Activated B cell treated with CpG ODN at 0.5 μM for 24 hours (primary cell): ENCODE data around the gene ENTHD1. TPM values are rescaled to one million over a fixed set of nuclear protein-coding genes. Genes with fewer than 3 reads are reported as not detected.
A peak's percentile ranks its signal among the peaks of the same experiment; 100 is the strongest.

ENCODE experiments used
- ATAC-seq: fragments of 200-7000 bp; cut with Tn5 transposase; one replicate; pipeline ENCODE4 v1.10.0; 2021; ENCODE audit warnings: low read depth, mild to moderate bottlenecking, moderate library complexity
- CTCF ChIA-PET: fragments of 350-600 bp; sonication (Branson Sonifier 250); formaldehyde crosslinking; loops from one replicate; lab custom pipeline; 2021; ENCODE audit warnings: antibody characterized with exemption; lab: Charles Lee
- POLR2A ChIA-PET: fragments of 350-600 bp; sonication (Branson Sonifier 250); formaldehyde crosslinking; loops from one replicate; lab custom pipeline; 2021; ENCODE audit warnings: antibody characterized with exemption; lab: Charles Lee
- DNase-seq: peaks from one replicate; pipeline ENCODE4 v3.0.0; 2022
- H3K27ac Mint-ChIP-seq: one replicate; pipeline ENCODE4 v1.8.0; 2020; ENCODE audit warnings: mixed read lengths
- H3K27me3 Mint-ChIP-seq: one replicate; pipeline ENCODE4 v1.8.0; 2021; ENCODE audit warnings: mixed read lengths
- H3K36me3 Mint-ChIP-seq: one replicate; pipeline ENCODE4 v1.8.0; 2021; ENCODE audit warnings: low read depth, mixed read lengths
- H3K4me1 Mint-ChIP-seq: one replicate; pipeline ENCODE4 v1.8.0; 2021; ENCODE audit warnings: mixed read lengths
- H3K4me3 Mint-ChIP-seq: one replicate; pipeline ENCODE4 v1.8.0; 2020; ENCODE audit warnings: mild to moderate bottlenecking, mixed read lengths
- H3K9me3 Mint-ChIP-seq: one replicate; pipeline ENCODE4 v1.8.0; 2020; ENCODE audit warnings: mixed read lengths
- intact Hi-C: fragments of 100-400 bp; cut with micrococcal nuclease; formaldehyde crosslinking; loops from one replicate; pipeline ENCODE4 v1.15.1; 2024
- total RNA-seq: library from RNA; stranded (reverse); gene quantifications from 2 replicates; pipeline ENCODE4 v1.2.3, GENCODE V29; 2022
- TF ChIP-seq, protein P1 (sequence below): fragments of 200-600 bp; IDR thresholded peaks from one replicate; pipeline ENCODE4 v1.8.0; 2022; ENCODE audit warnings: antibody characterized with exemption, mild to moderate bottlenecking

Gene ENTHD1
- total RNA-seq, 1 donor from 2014 or later, result not detected

DNA sequence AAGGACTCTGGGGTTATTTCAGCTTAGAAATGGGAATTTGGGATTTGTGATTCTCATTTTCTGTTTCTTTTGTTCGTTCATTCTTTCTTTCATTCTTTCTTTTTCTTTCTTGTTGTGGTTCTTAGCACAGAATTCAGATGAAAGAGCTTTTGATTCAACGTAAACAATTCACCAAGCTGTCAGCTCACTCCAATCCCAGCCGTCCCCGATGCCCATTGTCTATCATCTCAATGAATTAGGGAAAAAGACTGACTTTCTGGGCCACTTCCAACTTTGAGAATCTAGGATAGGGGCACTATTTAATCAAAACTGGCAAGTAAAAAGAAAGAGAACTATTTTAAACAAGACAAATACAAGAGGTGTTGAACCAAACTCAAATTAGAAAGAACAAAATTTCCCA lies 41.6 kb upstream of the ENTHD1 start:
- Mint-ChIP-seq H3K27me3 (no peaks in the 10 kb centered on the region), H3K9me3 (no peaks in the 10 kb centered on the region), H3K4me1 (peaks cover 60% of the 10 kb centered on the region), H3K27ac (peak overlapping the region; percentile 75), H3K36me3 (no peaks in the 10 kb centered on the region), H3K4me3 (no peak overlapping the region)
- TF ChIP-seq, protein P1, sequence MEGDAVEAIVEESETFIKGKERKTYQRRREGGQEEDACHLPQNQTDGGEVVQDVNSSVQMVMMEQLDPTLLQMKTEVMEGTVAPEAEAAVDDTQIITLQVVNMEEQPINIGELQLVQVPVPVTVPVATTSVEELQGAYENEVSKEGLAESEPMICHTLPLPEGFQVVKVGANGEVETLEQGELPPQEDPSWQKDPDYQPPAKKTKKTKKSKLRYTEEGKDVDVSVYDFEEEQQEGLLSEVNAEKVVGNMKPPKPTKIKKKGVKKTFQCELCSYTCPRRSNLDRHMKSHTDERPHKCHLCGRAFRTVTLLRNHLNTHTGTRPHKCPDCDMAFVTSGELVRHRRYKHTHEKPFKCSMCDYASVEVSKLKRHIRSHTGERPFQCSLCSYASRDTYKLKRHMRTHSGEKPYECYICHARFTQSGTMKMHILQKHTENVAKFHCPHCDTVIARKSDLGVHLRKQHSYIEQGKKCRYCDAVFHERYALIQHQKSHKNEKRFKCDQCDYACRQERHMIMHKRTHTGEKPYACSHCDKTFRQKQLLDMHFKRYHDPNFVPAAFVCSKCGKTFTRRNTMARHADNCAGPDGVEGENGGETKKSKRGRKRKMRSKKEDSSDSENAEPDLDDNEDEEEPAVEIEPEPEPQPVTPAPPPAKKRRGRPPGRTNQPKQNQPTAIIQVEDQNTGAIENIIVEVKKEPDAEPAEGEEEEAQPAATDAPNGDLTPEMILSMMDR, result no peak
- ChIA-PET CTCF (interaction anchor here (0.6 to 1.0 kb wide), 3 partner anchors 90 to 135 kb away, joined by 3 to 5 read pairs (median 3); no protein-coding TSS in a partner anchor), POLR2A (interaction anchor here (1.2 kb wide), 1 partner anchor 9 kb away, joined by 3 read pairs; no protein-coding TSS in a partner anchor)
- intact Hi-C loops, result loop anchor here (5.0 kb wide), 1 partner anchor 33 kb away; the partner anchor contains the start of gene GRAP2
- no peak for ATAC-seq
- no peak for DNase-seq

DNA sequence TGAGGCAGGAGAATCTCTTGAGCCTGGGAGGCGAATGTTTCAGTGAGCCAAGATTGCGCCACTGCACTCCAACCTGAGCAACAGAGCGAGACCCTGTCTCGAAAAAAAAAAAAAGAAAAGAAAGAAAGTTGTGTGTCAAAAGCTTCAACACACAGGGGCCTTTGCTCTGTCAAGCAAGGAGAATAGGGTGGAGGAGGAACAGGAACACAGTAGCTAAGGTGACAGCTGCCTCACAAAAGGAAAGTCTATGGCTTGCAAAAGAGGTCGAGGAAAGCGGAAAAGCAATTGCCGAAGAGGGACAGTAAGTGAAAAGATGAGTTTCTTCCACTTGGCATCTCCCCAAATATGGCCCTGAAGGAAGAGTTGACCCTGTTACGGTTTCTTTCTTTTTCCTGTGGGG lies 40.2 kb upstream of the ENTHD1 start:
- ChIA-PET CTCF (interaction anchor here (0.7 to 2.0 kb wide), 4 partner anchors 14 to 106 kb away, joined by 3 to 6 read pairs (median 3); no protein-coding TSS in a partner anchor), POLR2A (interaction anchor here (0.8 to 1.1 kb wide), 3 partner anchors 11 to 35 kb away, joined by 3 to 5 read pairs (median 3); no protein-coding TSS in a partner anchor)
- H3K27ac Mint-ChIP-seq, result peak overlapping the region; percentile 76
- H3K4me1 Mint-ChIP-seq, result peaks cover 55% of the 10 kb centered on the region
- H3K36me3 Mint-ChIP-seq, result no peaks in the 10 kb centered on the region
- DNase-seq (no peak), ATAC-seq (peak; percentile 81)
- H3K27me3 Mint-ChIP-seq, result no peaks in the 10 kb centered on the region
- TF ChIP-seq, protein P1, result no peak
- intact Hi-C loops, result no loop called here
- peak overlapping the region; percentile 35 for H3K4me3 Mint-ChIP-seq
- H3K9me3 Mint-ChIP-seq, result no peaks in the 10 kb centered on the region

DNA sequence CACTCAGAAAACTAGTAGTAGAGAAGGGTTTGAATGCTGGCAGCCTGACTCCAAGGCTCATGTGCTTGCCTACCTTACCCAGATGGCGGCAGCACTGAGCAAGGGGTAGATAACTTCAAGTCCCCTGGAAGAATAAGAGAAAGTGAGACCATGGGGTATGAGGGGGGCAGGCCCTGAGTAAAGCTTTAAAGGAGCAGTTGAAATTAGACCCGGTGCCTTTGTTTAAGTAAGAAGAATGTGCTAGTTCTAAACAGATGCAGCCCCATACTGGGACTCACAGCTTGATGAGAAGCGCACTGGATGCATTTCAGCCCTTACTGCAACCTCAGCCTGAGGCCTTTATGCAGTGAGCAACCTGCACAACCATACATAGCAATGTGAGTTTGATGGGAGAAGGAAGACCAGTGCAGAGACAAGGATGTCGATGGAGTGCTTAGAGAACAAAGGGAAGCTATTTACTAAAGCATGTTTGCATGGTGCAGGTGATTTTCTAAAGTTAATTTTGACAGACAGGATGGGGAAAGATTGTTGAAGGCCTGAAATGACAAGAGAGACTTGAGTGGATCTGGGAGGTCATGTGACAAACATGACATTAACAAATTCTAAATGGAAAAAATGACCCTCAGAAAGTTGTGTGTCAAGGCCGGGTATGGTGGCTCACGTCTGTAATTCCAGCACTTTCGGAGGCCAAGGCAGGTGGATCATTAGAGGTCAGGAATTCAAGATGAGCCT lies 39.5 kb upstream of the ENTHD1 start:
- peaks cover under 1% of the 10 kb centered on the region for H3K36me3 Mint-ChIP-seq
- CTCF ChIA-PET, result interaction anchor here (0.7 to 2.0 kb wide), 4 partner anchors 14 to 107 kb away, joined by 3 to 6 read pairs (median 3); no protein-coding TSS in a partner anchor

DNA sequence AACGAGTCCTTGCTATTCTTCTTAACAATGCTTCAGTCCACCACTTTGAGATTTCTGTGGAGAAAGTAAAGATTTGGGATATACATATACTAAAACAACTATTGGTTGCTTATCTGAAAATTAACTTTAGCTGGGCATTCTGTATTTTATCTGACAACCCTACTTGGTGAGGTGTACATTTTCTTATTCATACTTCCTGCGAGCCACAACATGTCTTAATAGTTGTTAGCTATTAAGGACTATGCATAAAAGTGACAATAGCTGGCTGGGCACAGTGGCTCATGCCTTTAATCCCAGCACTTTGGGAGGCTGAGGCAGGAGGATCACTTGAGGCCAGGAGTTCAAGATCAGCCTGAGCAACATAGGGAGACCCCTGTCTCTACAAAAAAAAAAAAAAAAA lies 38.6 kb upstream of the ENTHD1 start:
- ATAC-seq (no peak), DNase-seq (no peak)
- CTCF ChIA-PET, result interaction anchor here (2.0 kb wide), 1 partner anchor 93 kb away, joined by 6 read pairs; no protein-coding TSS in a partner anchor
- intact Hi-C loops, result no loop called here
- Mint-ChIP-seq H3K4me1 (peaks cover 43% of the 10 kb centered on the region), H3K9me3 (no peaks in the 10 kb centered on the region), H3K36me3 (peaks cover 2% of the 10 kb centered on the region), H3K27ac (peak overlapping the region; percentile 4), H3K27me3 (no peaks in the 10 kb centered on the region), H3K4me3 (no peak overlapping the region)
- POLR2A ChIA-PET, result interaction anchor here (0.6 kb wide), 1 partner anchor 753 kb away, joined by 3 read pairs; no protein-coding TSS in a partner anchor
- TF ChIP-seq, protein P1, result no peak

More for the DNA sequence above, 39.5 kb upstream of the ENTHD1 start:
- Mint-ChIP-seq H3K4me3 (no peak overlapping the region), H3K9me3 (no peaks in the 10 kb centered on the region), H3K27me3 (no peaks in the 10 kb centered on the region), H3K27ac (peak overlapping the region; percentile 76), H3K4me1 (peaks cover 52% of the 10 kb centered on the region)
- TF ChIP-seq, protein P1, result no peak
- intact Hi-C loops, result no loop called here
- POLR2A ChIA-PET, result interaction anchor here (0.6 to 1.1 kb wide), 5 partner anchors 12 to 752 kb away, joined by 3 to 5 read pairs (median 3); no protein-coding TSS in a partner anchor
- DNase-seq (no peak), ATAC-seq (peak; percentile 21)

DNA sequence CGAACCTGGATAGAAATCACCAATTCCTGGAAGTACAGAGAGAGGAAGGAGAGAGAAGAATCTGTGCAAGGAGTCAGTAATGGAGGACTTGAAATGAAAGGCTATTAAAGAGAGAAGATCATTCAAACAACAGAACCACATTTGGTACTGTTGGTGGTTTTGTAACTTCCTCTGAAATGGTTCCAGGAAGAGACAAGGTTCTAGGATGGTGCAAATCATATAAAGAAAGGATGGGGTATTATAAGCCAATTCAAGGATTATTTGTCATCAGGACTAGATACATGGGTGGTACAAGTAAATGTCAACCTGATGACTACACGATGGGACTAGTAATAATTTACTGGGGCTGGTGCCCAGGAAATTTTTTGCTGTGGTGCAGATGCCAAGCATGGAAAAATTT lies 37.7 kb upstream of the ENTHD1 start:
- ChIA-PET CTCF (no interaction called here), POLR2A (no interaction called here)
- Mint-ChIP-seq H3K4me1 (peaks cover 37% of the 10 kb centered on the region), H3K4me3 (no peak overlapping the region), H3K9me3 (no peaks in the 10 kb centered on the region), H3K27ac (no peak overlapping the region), H3K36me3 (peaks cover 2% of the 10 kb centered on the region), H3K27me3 (no peaks in the 10 kb centered on the region)
- ATAC-seq (no peak), DNase-seq (no peak)
- TF ChIP-seq, protein P1, result no peak
- intact Hi-C loops, result no loop called here
